ENCODE data around the gene RPL9. TPM values are rescaled to one million over a fixed set of nuclear protein-coding genes. Genes with fewer than 3 reads are reported as not detected.

Gene RPL9
- total and polyA plus RNA-seq, 2 of the 8 experiments (the other 6 are each of a cell fraction or from before 2014, with no cell fraction given), result 1,161 to 1,184 TPM

- no peak within 1 kb of the TSS for H4K8ac ChIP-seq (ENCODE audit: extremely low read depth, insufficient read depth, low read length)
- H3K79me1 ChIP-seq (ENCODE audit: low read depth, low read length), result no peaks in the 10 kb centered on the region
- H4K91ac ChIP-seq (replicated peaks; ENCODE audit: insufficient read length, low read length), result no peak within 1 kb of the TSS
- no peak within 1 kb of the TSS for H2BK5ac ChIP-seq (ENCODE audit: low read depth, low read length)
- H2BK20ac ChIP-seq (ENCODE audit: low read length), result no peak within 1 kb of the TSS
- no peaks in the 10 kb centered on the region for H3K27me3 ChIP-seq (replicated peaks in 1 of 4; ENCODE audit: control insufficient read depth in 3 of 4, extremely low read depth in 1 of 4, insufficient read depth in 3 of 4, low read length in 3 of 4)
- CTCF ChIA-PET (ENCODE audit: partially characterized antibody), result interaction anchor here (0.7 to 1.1 kb wide), 3 partner anchors 9 to 29 kb away, joined by 3 to 4 read pairs (median 3); no protein-coding TSS in a partner anchor
- no peak within 1 kb of the TSS for H3K9ac ChIP-seq (replicated peaks in 1 of 4; ENCODE audit: extremely low read depth in 1 of 4, low read depth in 3 of 4, low read length in 3 of 4)
- no peaks in the 10 kb centered on the region for H3K23me2 ChIP-seq (ENCODE audit: low read depth, low read length)
- H3K79me2 ChIP-seq (ENCODE audit: control insufficient read depth in 1 of 2, insufficient read depth in 2 of 2, low read length in 2 of 2), result no peaks in the 10 kb centered on the region
- H3K4ac ChIP-seq (replicated peaks; ENCODE audit: insufficient read length, low read depth, low read length), result no peak within 1 kb of the TSS
- H2BK15ac ChIP-seq (ENCODE audit: low read length), result no peak within 1 kb of the TSS
- no peak within 1 kb of the TSS for H2BK120ac ChIP-seq (replicated peaks; ENCODE audit: low read depth, low read length)
- H4K20me1 ChIP-seq (replicated peaks in 1 of 2; ENCODE audit: control insufficient read depth in 1 of 2, insufficient read depth in 2 of 2, low read length in 2 of 2), result no peaks in the 10 kb centered on the region
- H4K5ac ChIP-seq (ENCODE audit: insufficient read length, low read depth, low read length), result no peak within 1 kb of the TSS
- H3K18ac ChIP-seq (ENCODE audit: extremely low read depth, low read length), result no peak within 1 kb of the TSS
- H3K4me3 ChIP-seq (ENCODE audit: extremely low read depth in 1 of 4, insufficient read depth in 2 of 4, low read depth in 3 of 4, low read length in 4 of 4), result no peak within 1 kb of the TSS
- no peak within 1 kb of the TSS for H2AFZ ChIP-seq (ENCODE audit: low read length)
- no peak within 1 kb of the TSS for H2AK5ac ChIP-seq (ENCODE audit: low read depth, low read length)
- POLR2A ChIA-PET (ENCODE audit: partially characterized antibody), result no interaction called here
- no peak within 1 kb of the TSS for H3K27ac ChIP-seq (ENCODE audit: low read depth, low read length)
- H3K36me3 ChIP-seq (ENCODE audit: control insufficient read depth in 2 of 4, insufficient read depth in 4 of 4, low read length in 3 of 4), result no peaks in the 10 kb centered on the region
- H3K56ac ChIP-seq (replicated peaks; ENCODE audit: insufficient read length, low read depth, low read length), result no peak within 1 kb of the TSS
- no peaks in the 10 kb centered on the region for H3K9me3 ChIP-seq (ENCODE audit: insufficient read depth in 2 of 2, low read depth in 1 of 2, low read length in 1 of 2)
- no peak for FAIRE-seq
- DNase-seq (ENCODE audit: low read depth in 1 of 2, low spot score in 2 of 2), result no peak
- WGBS, 2 experiments (ENCODE audit: extremely low coverage in 1 of 2, insufficient coverage in 1 of 2, insufficient read length in 1 of 2, insufficient replicate concordance in 2 of 2, low coverage in 1 of 2, low lambda C conversion rate in 2 of 2, missing lambda C conversion rate in 1 of 2), result 92% methylated on average over 12 of the region's 12 CpGs; no CpG with 5 or more reads in 1 of the 2 experiments
- no peaks in the 10 kb centered on the region for H3K4me1 ChIP-seq (replicated peaks in 1 of 4; ENCODE audit: control insufficient read depth in 3 of 4, insufficient read depth in 4 of 4, low read length in 3 of 4)
- H2BK12ac ChIP-seq (ENCODE audit: low read depth, low read length), result no peak within 1 kb of the TSS
- no peak within 1 kb of the TSS for H3K14ac ChIP-seq (ENCODE audit: insufficient read length)
- H3K4me2 ChIP-seq (ENCODE audit: insufficient read depth in 1 of 2, low read depth in 2 of 2, low read length in 2 of 2), result no peak within 1 kb of the TSS
- H3K23ac ChIP-seq (ENCODE audit: insufficient read length), result no peak within 1 kb of the TSS
- TF ChIP-seq BACH1 (IDR thresholded peaks at IDR 0.05; ENCODE audit: low read length) (no peak), SP2 (IDR thresholded peaks at IDR 0.05; ENCODE audit: low read length) (no peak), POLR2A (IDR thresholded peaks at IDR 0.05; ENCODE audit: control extremely low read depth in 1 of 2, low read depth in 2 of 2, low read length in 2 of 2) (no peak), EZH2 (IDR thresholded peaks at IDR 0.05; ENCODE audit: low read depth, low read length, severe bottlenecking) (no peak), KDM1A (IDR thresholded peaks at IDR 0.05; ENCODE audit: borderline replicate concordance, low read length) (no peak), ZNF274 (IDR thresholded peaks at IDR 0.05; ENCODE audit: borderline replicate concordance, extremely low read depth, low read length) (no peak), EGR1 (IDR thresholded peaks at IDR 0.05; ENCODE audit: borderline replicate concordance, low read depth, low read length) (no peak), HDAC6 (IDR thresholded peaks at IDR 0.05; ENCODE audit: low read depth, low read length) (no peak), EP300 (IDR thresholded peaks at IDR 0.05; ENCODE audit: borderline replicate concordance in 1 of 2, low read depth in 2 of 2, low read length in 2 of 2) (no peak), KDM4A (IDR thresholded peaks at IDR 0.05; ENCODE audit: low read depth, low read length, severe bottlenecking) (no peak), JUN (IDR thresholded peaks at IDR 0.05; ENCODE audit: low read depth, low read length) (no peak), JUND (IDR thresholded peaks at IDR 0.05; ENCODE audit: low read length) (no peak), CTBP2 (IDR thresholded peaks at IDR 0.05; ENCODE audit: borderline replicate concordance, insufficient read depth, insufficient read length, low read length) (no peak)
Measured at GRCh38 chr4:39406763-39407583, 51.7 kb downstream of the RPL9 start, which contains the start of gene KLB. Gene KLB (plus strand): TSS chr4:39406930. CDS start chr4:39406950, 20 bp downstream.

Measured in H1 (cell line).